ENCODE data around the gene FAM107B. TPM values are rescaled to one million over a fixed set of nuclear protein-coding genes. Genes with fewer than 3 reads are reported as not detected.

FAM107B gene
- total and polyA plus RNA-seq, 10 of the 15 experiments (the other 5 are each of a cell fraction or from before 2014, with no cell fraction given): 22.9 to 162 (median 86.6) TPM

- intact Hi-C loops (cut with micrococcal nuclease; ENCODE audit: unreplicated experiment): no loop called here
- Histone ChIP-seq H3K4me1 (ENCODE audit: control insufficient read depth, insufficient read depth, low read length) (no peaks in the 10 kb centered on the region), H4K20me1 (ENCODE audit: control insufficient read depth, insufficient read depth) (no peaks in the 10 kb centered on the region), H3K36me3 (ENCODE audit: control insufficient read depth in 2 of 2, insufficient read depth in 2 of 2, low read length in 1 of 2) (no peaks in the 10 kb centered on the region), H3K27me3 (replicated peaks in 1 of 2; ENCODE audit: control insufficient read depth in 2 of 2, insufficient read depth in 2 of 2, low read length in 1 of 2) (0 out of 4 replicates have a peak, but pooled peaks cover 0 to 2% of the 10 kb centered on the region in 2 experiments), H3K9ac (ENCODE audit: control insufficient read depth, insufficient read depth, low read length) (no peak overlapping the region), H3K27ac (ENCODE audit: control insufficient read depth, insufficient read depth) (no peak overlapping the region), H3K4me2 (ENCODE audit: control insufficient read depth, insufficient read depth) (no peak overlapping the region), H3K79me2 (ENCODE audit: control insufficient read depth, insufficient read depth, low read length) (no peaks in the 10 kb centered on the region), H3K4me3 (no peak overlapping the region), H2AFZ (ENCODE audit: control insufficient read depth, low read depth, low read length) (no peak overlapping the region), H3K9me3 (replicated peaks; ENCODE audit: control insufficient read depth, insufficient read depth, low read length) (no peaks in the 10 kb centered on the region; the same call in 2 of the 3 replicates)
- WGBS (ENCODE audit: insufficient coverage, insufficient replicate concordance, low lambda C conversion rate, missing lambda C conversion rate): 56% methylated on average over 9 of the region's 9 CpGs
- no peak for FAIRE-seq
- DNase-seq (ENCODE audit: low read depth, low spot score): no peak
- RAD21 ChIA-PET (ENCODE audit: unreplicated experiment): interaction anchor here (0.6 kb wide), 1 partner anchor 124 kb away, joined by 3 read pairs; no protein-coding TSS in a partner anchor
- SMC1A ChIA-PET (ENCODE audit: uncharacterized antibody, unreplicated experiment): interaction anchor here (0.6 to 7.4 kb wide), 3 partner anchors 284 to 631 kb away, joined by 3 to 52 read pairs (median 3); no protein-coding TSS in a partner anchor
- POLR2A ChIA-PET: no interaction called here
- CTCF ChIA-PET: interaction anchor here (0.6 to 6.0 kb wide), 3 partner anchors 281 to 1113 kb away, joined by 4 to 63 read pairs (median 4); no protein-coding TSS in a partner anchor
- in situ Hi-C loops (cut with MboI): no loop called here
- ATAC-seq: no peak
- BruUV-seq (replicated peaks): no TSS peak
- no peak for TF ChIP-seq CHD4 (IDR thresholded peaks at IDR 0.05)
- no peak for TF ChIP-seq CTCF (IDR thresholded peaks at IDR 0.05 in 2 of 3, conservative IDR thresholded peaks at IDR 0.05 in 1 of 3; ENCODE audit: control insufficient read depth in 2 of 3, extremely low read depth in 1 of 3, insufficient read depth in 1 of 3, low read depth in 3 of 3, low read length in 3 of 3)
- no peak for TF ChIP-seq STAT3 (IDR thresholded peaks at IDR 0.05; ENCODE audit: low read depth, low read length)
- no peak for TF ChIP-seq LARP7 (IDR thresholded peaks at IDR 0.05)
- no peak for TF ChIP-seq BMI1 (IDR thresholded peaks at IDR 0.05; ENCODE audit: borderline replicate concordance)
- TF ChIP-seq IKZF1 (conservative IDR thresholded peaks at IDR 0.05): no peak
- TF ChIP-seq RBBP5 (conservative IDR thresholded peaks at IDR 0.05): no peak
- TF ChIP-seq NRF1 (conservative IDR thresholded peaks at IDR 0.05; ENCODE audit: low read depth, low read length): no peak
- TF ChIP-seq IRF5 (IDR thresholded peaks at IDR 0.05; ENCODE audit: borderline replicate concordance): no peak
- no peak for TF ChIP-seq BRCA1 (IDR thresholded peaks at IDR 0.05; ENCODE audit: low read depth, low read length)
- TF ChIP-seq GATAD2B (conservative IDR thresholded peaks at IDR 0.05; ENCODE audit: low read depth): no peak
- no peak for TF ChIP-seq HSF1 (IDR thresholded peaks at IDR 0.05; ENCODE audit: low read depth, low read length)
- TF ChIP-seq CUX1 (IDR thresholded peaks at IDR 0.05; ENCODE audit: insufficient replicate concordance, low read depth, low read length): no peak
Measured at GRCh38 chr10:14481752-14482151, 292.9 kb downstream of the FAM107B start.

Data from GM12878 (cell line).